GM19438 (cell line): Measurements from ENCODE around the gene CATSPER3.

ENCODE experiments used
- ATAC-seq: cut with Tn5 transposase; IDR thresholded peaks from one replicate; pipeline ENCODE4 v1.9.1; 2021; ENCODE audit warnings: low read depth; ENCODE audit not compliant: unreplicated experiment

The CATSPER3 gene

GRCh38 chr5:134967607-134968006 lies at the start of gene CATSPER3:
Gene CATSPER3 (plus strand): TSS chr5:134967907. CDS start chr5:134967992, 85 bp downstream.
- ATAC-seq: no peak

DNA sequence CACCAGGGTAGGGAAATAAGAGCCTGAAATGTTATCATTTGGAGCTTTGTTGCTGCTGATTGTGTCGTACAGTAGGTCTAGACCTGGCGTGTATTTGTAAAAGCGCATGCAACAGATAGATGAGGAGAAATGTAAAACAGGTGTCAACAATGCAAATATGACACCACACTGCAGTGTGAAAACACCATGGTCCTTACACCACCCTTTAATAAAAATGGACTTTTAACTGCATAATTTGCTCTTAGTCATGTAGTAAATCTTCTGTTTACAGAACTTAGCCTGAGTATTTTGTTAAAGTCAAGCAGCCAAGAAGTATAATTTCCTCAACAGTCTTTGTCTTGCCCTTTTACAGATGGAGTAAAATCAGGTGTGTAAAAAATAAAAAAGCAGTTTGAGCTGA lies 48.8 kb upstream of the CATSPER3 start:
- ATAC-seq: no peak

GRCh38 chr5:134920848-134921575 lies 46.7 kb upstream of the CATSPER3 start:
- no peak for ATAC-seq

- no peak for ATAC-seq
Measured at GRCh38 chr5:134932508-134932907, 35.2 kb upstream of the CATSPER3 start.

DNA sequence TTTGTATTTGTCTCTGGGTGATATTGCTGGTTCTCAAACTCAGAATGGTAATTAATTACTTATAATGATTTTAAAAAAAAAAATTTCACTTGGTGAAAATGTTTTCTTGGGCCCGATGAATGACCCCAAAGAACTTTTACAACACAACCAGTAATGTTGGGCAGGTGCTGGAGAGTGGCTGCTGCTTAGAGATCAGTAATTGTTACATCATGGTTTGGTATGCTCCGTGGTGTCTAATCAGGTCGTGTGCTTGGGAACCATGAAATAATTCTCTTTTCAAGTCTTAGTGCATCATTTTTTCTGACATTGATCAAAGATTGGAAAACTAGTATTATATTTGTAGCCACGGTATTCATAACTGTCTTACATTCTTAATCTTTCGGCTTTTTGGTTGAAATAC lies 33.5 kb upstream of the CATSPER3 start:
- no peak for ATAC-seq

GRCh38 chr5:134935711-134936602 lies 31.8 kb upstream of the CATSPER3 start:
- ATAC-seq: no peak

GRCh38 chr5:134937526-134937925 lies 30.2 kb upstream of the CATSPER3 start:
- ATAC-seq: no peak

DNA sequence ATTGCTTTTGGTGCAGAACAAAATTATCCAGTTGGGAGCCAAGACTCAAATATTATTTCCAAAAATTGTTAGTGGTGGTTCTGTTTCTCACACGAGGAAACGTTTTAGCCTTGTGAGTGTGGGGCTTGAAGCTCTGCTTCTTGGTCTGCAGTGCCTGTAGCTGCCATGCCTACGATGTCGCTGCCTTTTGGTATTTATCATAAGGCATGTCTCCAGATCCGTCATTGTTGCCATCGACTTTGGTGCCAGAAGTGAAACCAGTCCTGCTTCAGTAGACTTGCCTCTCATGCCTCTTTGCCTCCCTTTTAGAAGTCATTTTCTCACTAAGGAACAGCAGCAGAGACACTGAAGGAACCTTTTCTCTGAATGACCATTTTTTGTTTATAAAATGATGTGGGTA lies 29.7 kb upstream of the CATSPER3 start:
- ATAC-seq: no peak

GRCh38 chr5:134939500-134939899 lies 28.2 kb upstream of the CATSPER3 start:
- ATAC-seq: no peak

DNA sequence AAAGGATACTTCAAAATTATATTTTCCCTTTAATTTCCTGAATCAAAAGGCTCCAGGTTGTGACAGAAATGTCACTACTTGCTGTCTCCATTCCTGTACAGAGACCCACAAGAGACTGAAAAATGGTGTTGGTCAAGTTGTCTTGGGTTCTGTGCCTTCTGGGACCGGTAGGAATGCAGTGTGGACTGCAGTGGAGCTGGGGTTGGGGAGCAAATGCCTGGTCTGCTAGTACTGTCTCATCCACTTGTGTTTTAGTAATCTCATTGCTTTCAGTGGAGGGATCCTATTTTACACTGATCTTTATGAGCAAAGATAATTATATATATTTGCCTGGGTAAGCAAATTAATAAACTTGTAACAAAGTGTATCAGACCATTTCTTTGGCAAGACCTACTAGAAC lies 24.2 kb upstream of the CATSPER3 start:
- no peak for ATAC-seq

GRCh38 chr5:134944630-134945029 lies 23.1 kb upstream of the CATSPER3 start:
- ATAC-seq: no peak

DNA sequence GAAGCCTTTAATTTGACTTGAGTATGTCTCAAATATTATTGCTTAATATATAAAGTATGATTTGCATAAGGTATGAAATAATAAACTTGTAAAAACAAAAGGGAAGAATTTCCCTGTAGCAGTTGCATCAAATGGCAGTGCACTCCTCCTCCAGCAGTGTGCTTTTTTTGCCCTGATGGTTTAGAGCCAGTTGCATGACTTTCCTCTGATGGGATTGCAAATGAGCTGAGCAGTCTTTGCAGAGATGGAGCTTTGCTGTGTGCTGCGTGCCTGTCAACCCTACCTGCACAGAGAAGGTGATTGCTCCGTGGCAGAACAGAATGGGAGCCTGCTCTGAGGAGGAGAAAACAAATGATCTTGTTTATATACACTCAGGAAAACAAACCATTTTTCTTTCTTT lies 22.7 kb upstream of the CATSPER3 start:
- ATAC-seq: no peak

DNA sequence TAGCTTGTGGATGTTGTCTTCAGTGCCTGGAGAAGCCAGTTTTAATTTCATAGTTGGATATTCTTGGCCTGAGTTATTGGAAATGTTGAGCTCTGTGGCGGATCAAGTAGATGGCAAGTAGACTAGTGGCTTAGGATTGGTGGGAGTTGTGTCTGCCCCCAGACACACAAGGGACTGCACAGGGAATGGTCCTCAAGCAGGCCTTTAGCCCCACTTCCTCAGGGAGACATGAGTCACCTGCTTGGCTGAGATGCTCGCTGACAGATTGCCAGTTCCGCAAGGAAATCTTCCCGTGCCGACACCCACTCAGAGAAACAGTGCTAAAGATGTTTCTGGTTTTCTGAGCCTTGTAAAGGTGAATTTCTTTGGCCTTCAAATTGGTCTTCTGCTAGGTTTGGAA lies 18.8 kb upstream of the CATSPER3 start:
- no peak for ATAC-seq

GRCh38 chr5:134949316-134949715 lies 18.4 kb upstream of the CATSPER3 start:
- no peak for ATAC-seq

GRCh38 chr5:134957920-134958608 lies 9.6 kb upstream of the CATSPER3 start:
- ATAC-seq: no peak

DNA sequence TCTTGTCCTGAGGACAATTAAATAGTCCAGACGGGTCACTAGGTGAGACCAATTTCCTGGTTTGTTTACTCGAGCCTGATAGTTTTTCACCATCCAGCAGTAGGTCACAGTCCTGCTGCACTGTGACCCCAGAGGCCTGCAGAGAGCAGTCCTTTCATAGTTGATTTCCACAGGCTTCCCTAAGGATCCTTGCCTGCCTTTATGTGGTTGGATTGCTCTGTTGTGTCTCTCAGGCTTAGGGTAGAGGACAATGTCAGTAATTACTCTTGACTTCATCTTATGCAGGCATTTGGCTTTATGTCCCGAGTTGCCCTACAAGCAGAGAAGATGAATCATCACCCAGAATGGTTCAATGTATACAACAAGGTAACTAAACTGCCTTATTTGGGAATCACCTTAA lies 9.0 kb upstream of the CATSPER3 start:
- ATAC-seq: no peak

GRCh38 chr5:134963098-134963497 lies 4.6 kb upstream of the CATSPER3 start:
- ATAC-seq: no peak

DNA sequence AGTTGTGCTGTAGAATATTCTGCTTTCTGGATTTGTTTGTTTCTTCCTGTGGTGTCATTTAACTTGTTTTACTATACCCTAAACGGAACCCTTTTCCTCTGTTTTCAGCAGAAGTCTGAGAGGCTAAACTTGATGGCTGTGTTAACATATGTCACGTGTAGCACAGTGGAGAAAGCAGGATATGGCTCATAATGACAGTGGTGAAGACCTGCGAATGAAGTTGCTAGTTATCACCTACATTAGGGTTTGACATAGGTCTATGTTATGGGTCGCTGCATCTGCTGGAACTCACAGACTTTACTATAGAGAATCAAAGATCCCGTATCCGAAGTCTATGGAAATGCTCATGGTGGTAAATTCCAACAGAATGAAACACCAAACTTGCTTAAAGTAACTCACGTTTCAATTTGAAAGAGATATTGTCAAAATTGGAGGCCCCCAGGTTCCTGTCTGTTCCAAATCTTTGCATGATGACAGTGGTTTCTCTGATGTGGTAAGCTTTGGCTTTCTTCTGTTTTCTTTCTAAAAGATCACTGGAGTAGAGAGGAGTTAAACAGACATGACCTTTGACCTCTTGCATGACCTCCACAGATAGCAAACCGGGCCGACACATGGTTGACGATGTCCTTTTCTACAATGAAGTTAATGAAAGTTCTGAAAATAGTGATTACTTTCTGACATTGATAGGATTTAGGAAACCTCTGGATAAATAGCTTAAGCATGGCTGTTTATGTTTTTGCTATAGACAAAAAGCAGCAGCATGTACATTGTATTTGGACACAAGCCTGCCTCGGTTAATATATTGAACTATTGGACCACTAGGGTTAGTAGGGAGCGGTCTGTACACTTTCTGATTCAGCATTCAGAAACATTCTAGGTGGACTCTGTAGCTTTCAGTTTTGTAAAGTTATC lies 3.1 kb upstream of the CATSPER3 start:
- ATAC-seq: no peak

DNA sequence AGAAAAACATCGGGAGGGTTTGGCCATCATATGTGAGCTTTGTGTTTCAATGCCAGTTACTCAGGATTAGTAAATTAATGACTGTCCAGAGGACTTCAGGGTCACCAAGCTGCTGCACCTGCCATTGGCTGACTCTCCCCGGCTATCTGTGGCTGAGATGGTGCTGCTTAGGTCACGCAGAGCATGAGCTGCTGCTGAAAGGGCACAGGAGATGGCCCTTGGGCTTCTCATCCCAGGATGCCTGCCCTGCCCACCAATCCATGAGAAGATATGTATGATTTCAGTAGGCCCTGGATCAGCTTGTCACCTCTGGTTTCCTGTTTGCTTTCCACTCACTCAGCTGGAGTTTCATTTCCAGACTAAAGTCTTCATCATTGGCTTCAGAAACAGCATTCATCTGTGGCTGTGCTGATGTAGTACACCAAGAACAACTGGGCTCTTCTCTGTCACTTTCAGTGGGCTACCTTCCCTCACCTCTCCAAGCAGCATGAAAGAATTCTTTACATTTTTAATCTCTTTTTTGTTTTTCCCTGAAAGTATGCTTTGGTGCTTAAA lies 2.4 kb upstream of the CATSPER3 start:
- no peak for ATAC-seq

DNA sequence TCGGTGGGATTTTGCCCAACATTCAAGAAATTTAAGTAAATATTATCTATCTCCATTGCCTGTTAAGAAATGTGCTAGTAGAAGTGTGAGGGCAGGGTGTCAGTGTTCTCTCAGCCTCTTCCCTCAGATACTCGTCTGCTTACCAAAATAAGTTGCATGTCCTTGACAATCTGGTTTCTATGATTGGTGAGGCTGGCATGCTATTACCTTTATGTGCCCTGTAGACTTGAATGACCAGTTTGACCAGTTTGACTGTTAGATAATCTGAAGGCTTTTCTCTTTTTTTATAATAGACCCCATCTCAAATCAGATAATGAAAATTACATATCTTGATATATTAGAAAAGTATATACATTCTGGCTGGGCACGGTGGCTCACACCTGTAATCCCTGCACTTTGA lies 348 bp downstream of the CATSPER3 start:
- ATAC-seq: no peak
